ENCODE measurements around the gene MOSPD3.

DNA sequence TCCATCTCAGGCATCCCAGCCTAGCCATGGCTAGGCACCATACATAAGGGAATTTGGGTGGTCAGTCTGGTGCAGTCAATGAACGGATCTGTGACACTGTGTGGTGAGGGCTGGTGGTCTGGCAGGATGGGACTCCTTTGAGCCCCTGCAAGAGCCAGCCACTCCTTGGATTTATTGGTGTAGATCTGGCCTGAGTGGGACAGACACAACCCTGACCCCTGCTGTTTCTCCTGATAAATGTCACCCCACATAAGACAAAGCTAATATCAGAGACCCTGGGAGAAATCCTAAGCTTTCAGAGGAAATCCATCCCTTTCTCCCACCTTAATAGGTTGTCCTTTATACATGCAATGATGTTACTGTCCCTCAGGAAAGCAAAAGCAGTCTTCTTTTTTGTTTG, 23.9 kb upstream of the MOSPD3 start:
- TF ChIP-seq, protein P1, sequence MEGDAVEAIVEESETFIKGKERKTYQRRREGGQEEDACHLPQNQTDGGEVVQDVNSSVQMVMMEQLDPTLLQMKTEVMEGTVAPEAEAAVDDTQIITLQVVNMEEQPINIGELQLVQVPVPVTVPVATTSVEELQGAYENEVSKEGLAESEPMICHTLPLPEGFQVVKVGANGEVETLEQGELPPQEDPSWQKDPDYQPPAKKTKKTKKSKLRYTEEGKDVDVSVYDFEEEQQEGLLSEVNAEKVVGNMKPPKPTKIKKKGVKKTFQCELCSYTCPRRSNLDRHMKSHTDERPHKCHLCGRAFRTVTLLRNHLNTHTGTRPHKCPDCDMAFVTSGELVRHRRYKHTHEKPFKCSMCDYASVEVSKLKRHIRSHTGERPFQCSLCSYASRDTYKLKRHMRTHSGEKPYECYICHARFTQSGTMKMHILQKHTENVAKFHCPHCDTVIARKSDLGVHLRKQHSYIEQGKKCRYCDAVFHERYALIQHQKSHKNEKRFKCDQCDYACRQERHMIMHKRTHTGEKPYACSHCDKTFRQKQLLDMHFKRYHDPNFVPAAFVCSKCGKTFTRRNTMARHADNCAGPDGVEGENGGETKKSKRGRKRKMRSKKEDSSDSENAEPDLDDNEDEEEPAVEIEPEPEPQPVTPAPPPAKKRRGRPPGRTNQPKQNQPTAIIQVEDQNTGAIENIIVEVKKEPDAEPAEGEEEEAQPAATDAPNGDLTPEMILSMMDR (IDR thresholded peaks at IDR 0.05) = peak; percentile 62
- no peak for TF ChIP-seq JUND (IDR thresholded peaks at IDR 0.05)
- TF ChIP-seq GABPA (IDR thresholded peaks at IDR 0.05; ENCODE audit: low read depth) = no peak
- TF ChIP-seq, protein P2, sequence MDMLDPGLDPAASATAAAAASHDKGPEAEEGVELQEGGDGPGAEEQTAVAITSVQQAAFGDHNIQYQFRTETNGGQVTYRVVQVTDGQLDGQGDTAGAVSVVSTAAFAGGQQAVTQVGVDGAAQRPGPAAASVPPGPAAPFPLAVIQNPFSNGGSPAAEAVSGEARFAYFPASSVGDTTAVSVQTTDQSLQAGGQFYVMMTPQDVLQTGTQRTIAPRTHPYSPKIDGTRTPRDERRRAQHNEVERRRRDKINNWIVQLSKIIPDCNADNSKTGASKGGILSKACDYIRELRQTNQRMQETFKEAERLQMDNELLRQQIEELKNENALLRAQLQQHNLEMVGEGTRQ (IDR thresholded peaks at IDR 0.05; ENCODE audit: borderline replicate concordance, low read depth, low read length) = no peak
- no peak for TF ChIP-seq YY1 (IDR thresholded peaks at IDR 0.05; ENCODE audit: low read depth)
- no peak for TF ChIP-seq MXI1 (IDR thresholded peaks at IDR 0.05; ENCODE audit: low read depth, low read length)
- TF ChIP-seq POLR2AphosphoS5 (IDR thresholded peaks at IDR 0.05; ENCODE audit: low read depth, low read length) = no peak
- TF ChIP-seq, protein P3, sequence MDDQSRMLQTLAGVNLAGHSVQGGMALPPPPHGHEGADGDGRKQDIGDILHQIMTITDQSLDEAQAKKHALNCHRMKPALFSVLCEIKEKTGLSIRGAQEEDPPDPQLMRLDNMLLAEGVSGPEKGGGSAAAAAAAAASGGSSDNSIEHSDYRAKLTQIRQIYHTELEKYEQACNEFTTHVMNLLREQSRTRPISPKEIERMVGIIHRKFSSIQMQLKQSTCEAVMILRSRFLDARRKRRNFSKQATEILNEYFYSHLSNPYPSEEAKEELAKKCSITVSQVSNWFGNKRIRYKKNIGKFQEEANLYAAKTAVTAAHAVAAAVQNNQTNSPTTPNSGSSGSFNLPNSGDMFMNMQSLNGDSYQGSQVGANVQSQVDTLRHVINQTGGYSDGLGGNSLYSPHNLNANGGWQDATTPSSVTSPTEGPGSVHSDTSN (IDR thresholded peaks at IDR 0.05) = no peak
- no peak for TF ChIP-seq NFIC (IDR thresholded peaks at IDR 0.05; ENCODE audit: borderline replicate concordance)
- TF ChIP-seq EP300 (IDR thresholded peaks at IDR 0.05; ENCODE audit: borderline replicate concordance in 1 of 2, low read depth in 1 of 2, low read length in 1 of 2) = no peak
- peak; percentile 68 for TF ChIP-seq RAD21 (IDR thresholded peaks at IDR 0.05; ENCODE audit: low read length)
- no peak for TF ChIP-seq EZH2phosphoT487 (IDR thresholded peaks at IDR 0.05; ENCODE audit: borderline replicate concordance, low read depth)
- TF ChIP-seq, protein P4, sequence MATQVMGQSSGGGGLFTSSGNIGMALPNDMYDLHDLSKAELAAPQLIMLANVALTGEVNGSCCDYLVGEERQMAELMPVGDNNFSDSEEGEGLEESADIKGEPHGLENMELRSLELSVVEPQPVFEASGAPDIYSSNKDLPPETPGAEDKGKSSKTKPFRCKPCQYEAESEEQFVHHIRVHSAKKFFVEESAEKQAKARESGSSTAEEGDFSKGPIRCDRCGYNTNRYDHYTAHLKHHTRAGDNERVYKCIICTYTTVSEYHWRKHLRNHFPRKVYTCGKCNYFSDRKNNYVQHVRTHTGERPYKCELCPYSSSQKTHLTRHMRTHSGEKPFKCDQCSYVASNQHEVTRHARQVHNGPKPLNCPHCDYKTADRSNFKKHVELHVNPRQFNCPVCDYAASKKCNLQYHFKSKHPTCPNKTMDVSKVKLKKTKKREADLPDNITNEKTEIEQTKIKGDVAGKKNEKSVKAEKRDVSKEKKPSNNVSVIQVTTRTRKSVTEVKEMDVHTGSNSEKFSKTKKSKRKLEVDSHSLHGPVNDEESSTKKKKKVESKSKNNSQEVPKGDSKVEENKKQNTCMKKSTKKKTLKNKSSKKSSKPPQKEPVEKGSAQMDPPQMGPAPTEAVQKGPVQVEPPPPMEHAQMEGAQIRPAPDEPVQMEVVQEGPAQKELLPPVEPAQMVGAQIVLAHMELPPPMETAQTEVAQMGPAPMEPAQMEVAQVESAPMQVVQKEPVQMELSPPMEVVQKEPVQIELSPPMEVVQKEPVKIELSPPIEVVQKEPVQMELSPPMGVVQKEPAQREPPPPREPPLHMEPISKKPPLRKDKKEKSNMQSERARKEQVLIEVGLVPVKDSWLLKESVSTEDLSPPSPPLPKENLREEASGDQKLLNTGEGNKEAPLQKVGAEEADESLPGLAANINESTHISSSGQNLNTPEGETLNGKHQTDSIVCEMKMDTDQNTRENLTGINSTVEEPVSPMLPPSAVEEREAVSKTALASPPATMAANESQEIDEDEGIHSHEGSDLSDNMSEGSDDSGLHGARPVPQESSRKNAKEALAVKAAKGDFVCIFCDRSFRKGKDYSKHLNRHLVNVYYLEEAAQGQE (IDR thresholded peaks at IDR 0.05; ENCODE audit: low read depth, low read length) = no peak

Data from SK-N-SH (cell line).